GM18951 (cell line): ENCODE results near the gene LEKR1.
"Not testable (repeated sequence)": the region's sequence is repeated elsewhere in the genome, so short reads cannot be mapped to it uniquely, and the experiment has no call there.

Experiments
- POLR2A ChIP-seq: IDR thresholded peaks from 4 replicates; pipeline ENCODE4 v1.6.1; 2011; ENCODE audit warnings: mild to moderate bottlenecking; ENCODE audit not compliant: insufficient read length, insufficient read depth; ENCODE audit errors: extremely low read depth
- in situ Hi-C: fragments of 300-500 bp; cut with MboI; formaldehyde crosslinking; loops from one replicate; pipeline ENCODE4 v1.12.0; 2022; ENCODE audit warnings: low sequenced_read_pairs, mixed read lengths, inconsistent platforms; ENCODE audit not compliant: unreplicated experiment

Gene LEKR1

DNA sequence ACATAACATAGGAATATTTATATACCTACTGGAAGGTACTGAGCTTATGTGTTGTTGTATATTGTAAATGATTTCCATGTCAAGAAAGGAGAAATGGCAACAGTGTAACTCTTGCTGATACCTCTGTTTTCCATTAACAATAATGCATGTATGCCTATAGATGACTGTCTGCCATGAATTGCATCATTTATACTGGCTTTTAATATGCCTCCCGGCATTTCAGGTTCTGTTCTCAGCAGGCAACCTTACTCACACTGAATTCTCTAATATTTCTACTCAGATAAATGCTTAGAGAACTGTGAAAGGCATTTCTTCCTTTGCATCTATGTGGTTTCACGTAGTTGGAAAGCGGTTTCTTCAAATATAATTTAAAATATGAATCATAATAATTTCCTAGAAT lies 41.8 kb downstream of the LEKR1 start:
- TF ChIP-seq POLR2A: no peak
- in situ Hi-C loops: no loop called here

DNA sequence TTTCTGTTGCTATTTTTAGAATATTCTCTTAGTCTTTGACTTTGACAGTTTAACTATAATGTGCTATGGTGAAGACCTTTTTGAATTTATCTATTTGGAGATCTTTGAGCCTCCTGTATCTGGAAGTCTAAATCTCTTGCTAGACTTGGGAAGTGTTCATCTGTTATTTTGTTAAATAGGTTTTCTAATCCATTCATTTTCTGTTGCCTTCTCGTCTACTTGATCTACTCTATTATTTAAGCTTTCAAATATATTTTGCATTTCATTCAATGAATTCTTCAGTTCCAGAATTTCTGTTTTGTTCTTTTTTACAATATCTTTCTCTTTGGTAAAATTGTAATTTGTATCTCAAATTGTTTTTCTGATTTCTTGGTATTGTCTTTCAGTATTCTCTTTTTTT lies 47.8 kb downstream of the LEKR1 start:
- in situ Hi-C loops: no loop called here

DNA sequence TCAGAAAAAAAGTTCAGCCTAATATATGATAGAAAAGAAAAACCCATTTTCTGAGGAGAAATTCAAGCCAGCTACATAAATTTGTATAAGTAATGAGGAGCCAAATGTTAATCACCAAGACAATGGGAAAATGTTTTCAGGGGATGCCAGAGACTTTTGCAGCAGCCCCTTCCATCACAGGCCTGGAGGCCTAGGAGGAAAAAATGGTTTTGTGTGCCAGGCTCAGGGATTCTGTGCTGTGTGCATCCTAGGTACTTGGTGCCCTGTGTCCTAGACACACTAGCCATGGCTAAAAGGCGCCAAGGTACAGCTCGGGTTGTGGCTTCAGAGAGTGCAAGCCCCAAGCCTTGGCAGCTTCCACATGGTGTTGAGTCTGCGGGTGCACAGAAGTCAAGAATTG lies 53.3 kb downstream of the LEKR1 start:
- in situ Hi-C loops: not testable (repeated sequence)

More for the DNA sequence above, 47.8 kb downstream of the LEKR1 start:
- TF ChIP-seq POLR2A: no peak

DNA sequence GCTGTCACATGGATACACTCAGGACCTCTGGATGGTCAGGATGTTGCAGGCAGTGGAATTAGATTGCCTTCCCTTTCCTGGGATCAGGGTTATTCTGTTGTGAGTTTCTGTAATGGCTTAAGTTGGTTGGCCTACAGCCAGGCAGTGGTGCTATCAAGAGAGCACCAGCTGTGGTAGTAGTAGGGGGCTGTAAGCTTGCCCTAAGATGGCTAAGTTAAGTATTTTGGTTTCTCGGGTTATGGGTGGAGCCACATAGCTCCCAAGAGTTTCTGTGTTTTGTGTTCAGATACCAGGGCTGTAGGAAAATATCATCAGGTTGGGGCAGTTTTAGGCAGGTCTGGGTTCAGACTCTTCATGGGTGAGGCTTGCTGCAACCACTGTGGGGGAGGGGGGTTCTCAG lies 59.6 kb downstream of the LEKR1 start:
- TF ChIP-seq POLR2A: no peak
- in situ Hi-C loops: no loop called here

DNA sequence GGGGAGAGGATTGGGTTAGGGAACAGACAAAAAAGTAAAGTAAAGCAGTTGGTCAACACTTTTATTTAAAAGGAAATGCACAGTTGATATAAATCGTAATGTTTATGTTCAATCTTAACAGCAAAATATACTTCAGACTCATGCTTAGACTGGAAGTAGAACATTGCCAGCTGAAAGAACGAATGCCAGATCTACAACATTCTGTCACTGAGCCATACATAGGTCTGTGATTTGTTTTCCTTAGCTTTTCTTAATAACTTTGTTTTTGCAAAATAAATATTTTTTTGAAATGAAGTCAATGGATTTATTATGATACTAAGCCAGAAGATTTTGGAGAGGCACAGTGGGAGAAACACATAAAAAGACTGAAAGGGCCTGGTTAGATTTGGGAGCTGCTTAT lies 62.0 kb downstream of the LEKR1 start:
- no peak for TF ChIP-seq POLR2A
- in situ Hi-C loops: no loop called here

DNA sequence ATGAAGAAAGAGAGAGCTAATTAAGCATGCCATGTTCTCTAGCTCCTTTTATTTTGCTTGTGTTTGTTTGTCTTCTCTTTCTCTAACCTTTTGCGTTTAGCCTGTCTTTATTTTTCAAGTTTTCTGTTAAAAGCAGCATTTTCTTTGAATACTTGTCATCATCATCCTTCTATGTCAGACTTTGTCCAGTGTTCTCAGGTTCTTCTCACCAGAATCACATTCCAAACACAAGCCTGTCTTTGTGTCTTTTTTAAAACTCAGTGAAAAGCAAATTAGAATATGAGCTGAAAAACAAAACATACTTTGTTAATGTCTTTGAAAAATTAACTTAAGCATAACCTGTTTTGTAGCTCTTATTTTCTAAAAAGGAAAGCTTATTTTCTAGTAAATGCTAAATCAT lies 62.4 kb downstream of the LEKR1 start:
- in situ Hi-C loops: no loop called here
- TF ChIP-seq POLR2A: no peak

DNA sequence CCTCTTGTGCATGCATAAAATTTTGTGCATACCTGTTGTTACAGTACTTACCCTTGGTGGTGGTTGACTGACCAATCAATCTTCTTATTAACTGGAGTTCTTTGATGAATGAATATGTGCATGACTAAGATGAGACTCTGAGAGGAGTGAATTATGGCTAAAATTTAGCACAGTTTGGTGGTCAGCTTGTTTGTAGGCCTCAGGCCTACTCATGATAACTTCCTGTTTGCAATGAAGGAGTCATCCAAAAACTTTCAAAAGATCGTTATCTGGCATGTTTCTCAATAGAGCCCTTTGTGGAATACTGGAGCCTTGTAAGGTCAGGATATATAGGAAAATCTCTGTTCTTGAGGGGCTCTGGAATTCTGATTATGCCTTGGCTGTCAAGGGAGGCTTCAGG lies 66.5 kb downstream of the LEKR1 start:
- in situ Hi-C loops: no loop called here
- TF ChIP-seq POLR2A: no peak

DNA sequence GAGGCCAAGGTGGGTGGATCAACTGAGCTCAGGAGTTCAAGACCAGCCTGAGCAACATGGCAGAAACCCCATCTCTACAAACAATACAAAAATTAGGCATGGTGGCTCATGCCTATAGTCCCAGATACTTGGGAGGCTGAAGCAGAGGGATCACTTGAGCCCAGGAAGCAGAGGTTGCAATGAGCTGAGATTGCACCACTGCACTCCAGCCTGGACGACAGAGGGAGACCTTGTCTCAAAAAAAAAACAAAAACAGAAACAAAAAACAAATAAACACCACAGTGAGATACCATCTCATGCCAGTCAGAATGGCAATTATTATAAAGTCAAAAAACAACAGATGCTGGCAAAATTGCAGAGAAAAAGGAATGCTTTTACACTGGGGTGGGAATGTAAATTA lies 69.2 kb downstream of the LEKR1 start:
- in situ Hi-C loops: not testable (repeated sequence)

DNA sequence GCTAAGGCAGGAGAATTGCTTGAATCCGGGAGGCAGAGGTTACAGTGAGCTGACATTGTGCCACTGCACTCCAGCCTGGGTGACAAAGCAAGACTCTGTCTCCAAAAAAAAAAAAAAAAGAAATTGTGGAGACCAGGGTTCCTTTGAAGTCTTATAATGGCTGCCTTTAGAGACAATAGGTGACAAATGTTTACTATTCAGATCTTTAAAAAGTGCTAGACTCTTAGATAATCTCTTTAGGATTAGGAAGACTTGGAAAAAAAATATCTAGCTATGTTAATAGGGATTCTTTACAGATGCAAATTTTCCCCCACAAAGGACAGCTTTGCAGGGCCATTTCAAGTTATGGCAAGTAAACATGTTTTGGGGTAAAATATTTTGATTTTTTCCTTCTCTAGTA lies 71.7 kb downstream of the LEKR1 start:
- in situ Hi-C loops: not testable (repeated sequence)

DNA sequence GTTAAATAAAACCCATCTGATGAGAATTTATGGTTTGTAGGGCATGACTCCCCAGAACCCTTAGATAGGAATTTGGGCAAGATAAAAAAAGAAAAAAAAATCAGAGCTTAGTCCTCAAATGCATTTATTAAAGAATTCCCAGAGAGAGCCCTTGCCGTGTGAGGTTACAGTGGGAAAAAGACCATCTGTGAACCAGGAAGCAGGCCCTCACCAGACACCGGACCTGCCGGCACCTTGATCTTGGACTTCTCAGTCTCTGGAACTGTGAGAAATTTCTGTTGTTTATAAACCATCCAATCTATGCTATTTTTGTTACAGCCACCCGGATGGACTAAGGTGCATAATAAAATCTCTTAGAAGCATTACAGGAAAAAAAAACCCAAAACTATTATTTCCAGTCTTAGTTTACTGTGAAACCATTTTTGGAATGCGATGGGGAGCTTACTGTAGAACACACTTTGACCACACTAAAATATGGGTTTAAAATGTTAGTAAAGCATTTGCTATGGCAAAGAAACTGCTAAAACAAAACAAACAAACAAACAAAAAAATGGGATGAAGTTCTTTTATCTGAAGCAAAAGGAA lies 72.2 kb downstream of the LEKR1 start:
- TF ChIP-seq POLR2A: no peak
- in situ Hi-C loops: no loop called here

DNA sequence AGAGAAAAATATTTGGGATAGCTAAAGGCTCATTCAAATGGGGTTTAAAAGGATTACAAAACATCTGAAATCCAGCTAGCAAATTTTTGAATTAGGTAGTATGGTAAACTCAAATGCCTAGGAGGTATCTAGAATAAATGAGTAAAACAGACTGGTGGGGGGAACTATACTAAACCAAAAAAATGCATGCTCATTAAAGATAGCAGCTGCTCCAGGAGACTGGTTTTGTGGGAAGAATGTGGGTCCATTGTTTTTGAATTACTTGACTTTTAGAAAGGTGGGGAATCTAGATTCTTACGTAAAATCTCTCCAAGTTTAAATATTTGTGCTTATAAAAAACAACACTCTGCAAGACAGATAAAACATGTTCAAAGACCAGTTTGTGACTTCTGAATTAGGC lies 73.8 kb downstream of the LEKR1 start:
- no peak for TF ChIP-seq POLR2A
- in situ Hi-C loops: no loop called here

DNA sequence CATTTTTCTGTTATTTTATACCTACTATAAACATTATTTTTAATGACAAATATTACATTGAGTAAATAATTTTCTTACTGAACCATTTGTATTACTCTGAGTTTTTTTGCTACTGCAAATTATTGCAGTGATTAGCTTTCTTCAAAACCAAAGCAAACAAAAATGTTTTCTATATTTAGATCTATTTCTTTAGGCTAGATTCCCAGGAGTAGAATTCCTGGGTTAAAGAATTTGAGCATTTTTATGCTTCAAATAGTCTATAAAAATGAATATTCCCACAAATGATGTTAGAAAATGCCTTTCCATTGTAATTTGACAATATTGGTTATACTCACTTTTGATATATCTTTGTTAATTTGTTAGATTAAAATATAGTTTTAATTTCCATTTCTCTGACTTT lies 76.8 kb downstream of the LEKR1 start:
- in situ Hi-C loops: no loop called here
- TF ChIP-seq POLR2A: no peak

DNA sequence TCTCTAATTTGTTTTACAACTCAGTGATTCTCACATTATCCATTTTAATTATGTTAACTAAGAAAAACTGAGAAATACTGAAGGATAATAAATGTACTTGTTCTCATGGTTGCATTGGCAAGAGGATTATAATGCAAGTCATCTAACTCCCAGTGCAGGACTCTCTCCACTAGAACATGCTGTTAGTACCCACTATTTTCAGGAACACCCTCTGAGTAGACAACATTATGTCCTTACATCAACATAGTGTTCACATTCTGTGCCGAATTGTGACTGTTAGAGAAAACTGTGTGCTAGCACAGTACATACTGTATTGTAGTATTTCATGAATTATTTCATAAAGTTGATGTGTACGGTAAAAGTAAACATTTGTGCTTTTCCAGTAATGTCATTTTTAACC lies 80.1 kb downstream of the LEKR1 start:
- TF ChIP-seq POLR2A: no peak
- in situ Hi-C loops: no loop called here

DNA sequence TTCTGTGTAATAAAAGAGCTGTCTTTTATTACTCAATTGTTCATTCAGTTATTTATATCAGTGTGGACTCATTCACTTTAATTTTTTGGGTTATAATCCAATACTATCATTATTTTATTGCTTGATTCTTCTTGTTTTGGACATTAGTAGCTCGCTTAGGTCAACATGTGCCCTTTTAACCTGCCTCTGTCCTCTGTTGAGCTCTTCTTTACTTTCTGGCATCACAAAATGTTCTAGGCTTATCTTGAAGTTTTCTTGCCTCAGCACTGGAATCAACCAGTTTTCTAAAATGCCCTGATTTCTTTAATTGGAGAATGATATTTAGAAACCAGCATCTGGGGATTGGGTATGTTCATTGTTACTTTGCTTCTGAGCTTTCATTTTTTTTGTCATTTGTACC lies 82.2 kb downstream of the LEKR1 start:
- no peak for TF ChIP-seq POLR2A
- in situ Hi-C loops: no loop called here

DNA sequence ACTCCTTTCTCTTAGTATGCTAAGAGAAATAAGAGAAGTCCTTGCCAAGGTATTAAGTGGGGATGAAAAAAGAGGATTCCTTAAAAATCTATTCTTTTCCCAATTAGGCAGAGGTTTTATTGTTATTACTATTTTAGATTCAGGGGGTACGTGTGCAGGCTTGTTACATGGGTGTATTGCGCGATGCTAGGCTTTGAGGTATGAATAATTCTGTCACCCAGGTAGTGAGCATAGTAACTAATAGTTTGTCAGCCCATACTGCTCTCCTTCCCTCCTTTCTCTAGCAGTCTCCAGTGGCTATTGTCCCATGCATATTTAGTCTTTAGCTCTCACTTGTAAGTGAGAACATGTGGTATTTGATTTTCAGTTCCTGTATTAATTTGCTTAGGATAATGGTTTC lies 83.9 kb downstream of the LEKR1 start:
- in situ Hi-C loops: no loop called here

DNA sequence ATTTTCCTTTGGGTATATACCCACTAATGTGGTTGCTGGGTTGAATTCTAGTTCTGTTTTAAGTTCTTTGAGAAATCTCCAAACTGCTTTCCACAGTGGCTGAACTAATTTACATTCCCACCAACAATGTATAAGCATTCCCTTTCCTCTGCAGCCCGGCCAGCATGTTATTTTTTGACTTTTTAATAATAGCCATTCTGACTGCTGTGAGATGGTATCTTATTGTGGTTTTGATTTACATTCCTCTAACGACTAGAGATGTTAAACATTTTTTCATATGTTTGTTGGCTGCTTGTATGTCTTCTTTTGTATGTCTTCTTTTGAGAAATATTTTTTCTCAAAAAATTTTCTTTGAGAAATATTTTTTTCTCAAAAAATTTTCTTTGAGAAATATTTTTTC lies 84.7 kb downstream of the LEKR1 start:
- in situ Hi-C loops: not testable (repeated sequence)

More for the DNA sequence above, 83.9 kb downstream of the LEKR1 start:
- no peak for TF ChIP-seq POLR2A

DNA sequence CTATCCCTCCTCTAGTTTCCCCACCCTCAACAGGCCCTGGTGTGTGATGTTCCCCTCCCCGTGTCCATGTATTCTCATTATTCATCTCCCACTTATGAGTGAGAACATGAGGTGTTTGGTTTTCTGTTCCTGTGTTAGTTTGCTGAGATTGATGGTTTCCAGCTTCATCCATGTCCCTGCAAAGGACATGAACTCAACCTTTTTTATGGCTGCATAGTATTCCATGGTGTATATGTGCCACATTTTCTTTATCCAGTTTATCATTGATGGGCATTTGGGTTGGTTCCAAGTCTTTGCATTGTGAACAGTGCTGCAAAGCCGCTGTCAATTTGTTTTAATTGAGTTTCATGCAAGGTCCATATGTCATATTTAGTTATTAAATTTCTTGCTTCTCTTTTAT lies 88.1 kb downstream of the LEKR1 start:
- in situ Hi-C loops: not testable (repeated sequence)
